ENCODE data around the gene RNF183. TPM values are rescaled to one million over a fixed set of nuclear protein-coding genes. Genes with fewer than 3 reads are reported as not detected.

The RNF183 gene
- total and polyA plus RNA-seq, 9 of the 15 experiments (the other 6 are each of a cell fraction or from before 2014, with no cell fraction given) = 0.04 to 2.0 (median 0.16) TPM; not detected in 5

DNA sequence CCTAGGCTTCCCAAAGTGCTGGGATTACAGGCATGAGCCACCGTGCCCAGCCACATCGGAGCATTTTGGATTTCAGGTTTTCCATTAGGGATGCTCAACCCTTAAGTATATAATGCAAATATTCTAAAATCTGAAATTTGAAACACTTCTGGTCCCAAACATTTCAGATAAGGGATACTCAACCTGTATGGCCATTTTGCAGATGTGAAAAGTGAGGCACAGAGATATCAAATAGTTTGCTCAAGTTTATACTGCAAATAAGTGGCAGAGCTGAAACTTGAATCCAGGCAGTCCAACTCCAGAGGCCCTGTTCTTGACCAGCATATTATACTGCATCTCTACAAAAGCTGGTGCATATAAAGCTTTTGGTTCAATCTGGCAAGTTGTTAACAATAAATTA, 34.5 kb upstream of the RNF183 start (continued):
- TF ChIP-seq, protein P1, sequence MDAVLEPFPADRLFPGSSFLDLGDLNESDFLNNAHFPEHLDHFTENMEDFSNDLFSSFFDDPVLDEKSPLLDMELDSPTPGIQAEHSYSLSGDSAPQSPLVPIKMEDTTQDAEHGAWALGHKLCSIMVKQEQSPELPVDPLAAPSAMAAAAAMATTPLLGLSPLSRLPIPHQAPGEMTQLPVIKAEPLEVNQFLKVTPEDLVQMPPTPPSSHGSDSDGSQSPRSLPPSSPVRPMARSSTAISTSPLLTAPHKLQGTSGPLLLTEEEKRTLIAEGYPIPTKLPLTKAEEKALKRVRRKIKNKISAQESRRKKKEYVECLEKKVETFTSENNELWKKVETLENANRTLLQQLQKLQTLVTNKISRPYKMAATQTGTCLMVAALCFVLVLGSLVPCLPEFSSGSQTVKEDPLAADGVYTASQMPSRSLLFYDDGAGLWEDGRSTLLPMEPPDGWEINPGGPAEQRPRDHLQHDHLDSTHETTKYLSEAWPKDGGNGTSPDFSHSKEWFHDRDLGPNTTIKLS (IDR thresholded peaks at IDR 0.05; ENCODE audit: borderline replicate concordance, low read depth) = no peak
- TF ChIP-seq RBM22 (IDR thresholded peaks at IDR 0.05; ENCODE audit: low read depth, low read length, poor library complexity, severe bottlenecking) (no peak), BCOR (IDR thresholded peaks at IDR 0.05) (peak; percentile 45; the same call in 1 of the 2 replicates), ZNF75A (CRISPR knock-in tag; IDR thresholded peaks at IDR 0.05) (no peak), ARID4B (CRISPR knock-in tag; IDR thresholded peaks at IDR 0.05) (no peak), TAF15 (IDR thresholded peaks at IDR 0.05; ENCODE audit: low read depth, low read length) (no peak), ZNF77 (CRISPR knock-in tag; IDR thresholded peaks at IDR 0.05) (no peak), RBM25 (IDR thresholded peaks at IDR 0.05; ENCODE audit: low read depth, low read length, severe bottlenecking) (peak; percentile 86), MCM2 (IDR thresholded peaks at IDR 0.05; ENCODE audit: low read depth) (no peak), KLF1 (tag; IDR thresholded peaks at IDR 0.05) (no peak), YBX1 (IDR thresholded peaks at IDR 0.05) (no peak)
